Suppressor macrophage treated with lipopolysaccharide for 4 hours (primary cell): ENCODE data around the gene PRPS1L1.

ENCODE experiments used
- DNase-seq: peaks from one replicate; pipeline ENCODE4 v3.0.0-alpha.2; 2020

PRPS1L1 gene

GRCh38 chr7:18027628-18028027 is at the start of gene PRPS1L1:
Gene PRPS1L1, minus strand, starts transcription at chr7:18027846.
- DNase-seq, result no peak

- no peak for DNase-seq
These were observed 48.8 kb upstream of the PRPS1L1 start for GRCh38 chr7:18076461-18076860.

GRCh38 chr7:18068745-18069144 is 41.1 kb upstream of the PRPS1L1 start:
- DNase-seq, result no peak

GRCh38 chr7:18064242-18064838 is 36.7 kb upstream of the PRPS1L1 start:
- DNase-seq, result peak; percentile 65

- no peak for DNase-seq
These were observed 35.7 kb upstream of the PRPS1L1 start for GRCh38 chr7:18063149-18063901.

- no peak for DNase-seq
These were observed 31.5 kb upstream of the PRPS1L1 start for GRCh38 chr7:18059171-18059570.

GRCh38 chr7:18053941-18054340 is 26.3 kb upstream of the PRPS1L1 start:
- DNase-seq, result no peak

- no peak for DNase-seq
These were observed 25.7 kb upstream of the PRPS1L1 start for GRCh38 chr7:18053177-18053928.

- DNase-seq, result no peak
These were observed 21.6 kb upstream of the PRPS1L1 start for GRCh38 chr7:18049262-18049661.

- no peak for DNase-seq
These were observed 19.0 kb upstream of the PRPS1L1 start for GRCh38 chr7:18046601-18047000.

GRCh38 chr7:18045171-18045570 is 17.5 kb upstream of the PRPS1L1 start:
- no peak for DNase-seq

- DNase-seq, result no peak
These were observed 13.5 kb upstream of the PRPS1L1 start for GRCh38 chr7:18041191-18041590.

- DNase-seq, result no peak
These were observed 12.6 kb upstream of the PRPS1L1 start for GRCh38 chr7:18040196-18040595.

GRCh38 chr7:18038382-18038781 is 10.7 kb upstream of the PRPS1L1 start:
- no peak for DNase-seq

GRCh38 chr7:18037609-18038008 is 10.0 kb upstream of the PRPS1L1 start:
- no peak for DNase-seq

- DNase-seq, result no peak
These were observed 9.1 kb upstream of the PRPS1L1 start for GRCh38 chr7:18036783-18037182.

- DNase-seq, result no peak
These were observed 3.1 kb upstream of the PRPS1L1 start for GRCh38 chr7:18030758-18031157.

- DNase-seq, result peak; percentile 49
These were observed 7.4 kb downstream of the PRPS1L1 start for GRCh38 chr7:18020138-18020715.

- peak; percentile 62 for DNase-seq
These were observed 8.1 kb downstream of the PRPS1L1 start for GRCh38 chr7:18019555-18019954.

GRCh38 chr7:18018296-18019215 is 9.1 kb downstream of the PRPS1L1 start:
- peak; percentile 47 for DNase-seq

GRCh38 chr7:18016547-18017444 is 10.8 kb downstream of the PRPS1L1 start:
- DNase-seq, result no peak
